GM12878 (cell line): Measurements from ENCODE around the gene WBP11.

Experiments used
- CHD1 ChIP-seq: IDR thresholded peaks from 2 replicates; pipeline ENCODE4 v1.6.1; 2012; ENCODE audit warnings: low read depth, low read length, improper control_type of control experiment
- KDM1A ChIP-seq: fragments of 200-600 bp; sonication (generic); IDR thresholded peaks from 2 replicates; pipeline ENCODE4 v1.6.1; 2016; ENCODE audit warnings: borderline replicate concordance
- NR2C1 ChIP-seq: fragments of 450-650 bp; IDR thresholded peaks from 2 replicates; pipeline ENCODE4 v1.6.1; 2017; ENCODE audit warnings: antibody characterized with exemption, mild to moderate bottlenecking, moderate library complexity
- POLR2A ChIP-seq: IDR thresholded peaks from 2 replicates; pipeline ENCODE4 v1.6.1; 2011; ENCODE audit warnings: low read depth, mild to moderate bottlenecking, low read length
- POLR2AphosphoS5 ChIP-seq: IDR thresholded peaks from 2 replicates; pipeline ENCODE4 v1.6.1; 2011; ENCODE audit warnings: mild to moderate bottlenecking, low read length, inconsistent platforms
- SP1 ChIP-seq: IDR thresholded peaks from one replicate; pipeline ENCODE4 v1.6.1; 2011; ENCODE audit warnings: low read depth, low read length

DNA sequence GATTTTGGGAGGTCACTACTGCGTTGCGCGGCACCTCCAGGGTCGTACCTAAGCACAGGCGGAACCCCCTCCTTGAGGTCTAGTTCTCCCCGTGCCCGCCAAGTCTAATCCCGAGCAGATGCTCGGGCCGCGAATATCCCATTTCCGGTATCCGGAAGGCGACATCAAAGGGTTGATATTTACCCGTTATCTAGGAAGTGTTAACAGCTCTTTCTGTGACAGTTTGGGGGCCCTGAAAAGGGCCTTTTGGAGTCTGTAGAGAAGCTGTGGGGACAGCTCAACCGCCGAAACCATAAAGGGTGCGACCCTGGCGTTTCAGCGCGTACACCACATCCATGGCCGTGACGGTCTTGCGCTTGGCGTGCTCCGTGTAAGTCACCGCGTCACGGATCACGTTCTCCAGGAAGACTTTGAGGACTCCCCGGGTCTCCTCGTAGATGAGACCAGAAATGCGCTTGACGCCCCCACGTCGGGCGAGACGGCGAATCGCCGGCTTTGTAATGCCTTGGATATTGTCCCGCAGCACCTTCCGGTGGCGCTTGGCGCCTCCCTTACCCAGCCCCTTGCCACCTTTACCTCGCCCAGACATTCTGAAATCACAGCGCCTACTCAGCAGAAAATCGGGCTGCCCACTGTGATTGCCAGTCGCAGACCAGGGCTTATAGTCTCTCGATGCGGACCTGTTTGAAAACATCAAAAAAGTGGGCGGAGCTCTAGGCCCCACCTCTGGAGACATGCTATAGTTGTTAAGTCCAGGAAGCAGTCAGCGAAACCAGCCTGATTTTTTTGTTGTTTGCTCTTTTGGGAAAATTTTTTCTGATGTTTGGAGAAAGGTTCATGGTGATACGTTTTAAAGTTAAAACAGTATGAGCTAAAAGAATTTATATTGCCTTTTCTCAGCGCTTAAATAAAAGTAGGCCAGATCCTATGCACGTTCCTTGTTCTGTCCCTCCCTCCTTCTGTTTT lies 32.5 kb downstream of the WBP11 start:
- TF ChIP-seq SP1 (peak; percentile 68), POLR2AphosphoS5 (peak; percentile 98), NR2C1 (0 out of 2 replicates have a peak, but pooled peaks have one; percentile 4), KDM1A (no peak), POLR2A (peak; percentile 90), CHD1 (peak; percentile 94)
